ENCODE measurements around the gene ROS1. TPM values are rescaled to one million over a fixed set of nuclear protein-coding genes. Genes with fewer than 3 reads are reported as not detected.

ROS1 gene
- total and polyA plus RNA-seq, 5 experiments from 2014 or later = not detected

DNA sequence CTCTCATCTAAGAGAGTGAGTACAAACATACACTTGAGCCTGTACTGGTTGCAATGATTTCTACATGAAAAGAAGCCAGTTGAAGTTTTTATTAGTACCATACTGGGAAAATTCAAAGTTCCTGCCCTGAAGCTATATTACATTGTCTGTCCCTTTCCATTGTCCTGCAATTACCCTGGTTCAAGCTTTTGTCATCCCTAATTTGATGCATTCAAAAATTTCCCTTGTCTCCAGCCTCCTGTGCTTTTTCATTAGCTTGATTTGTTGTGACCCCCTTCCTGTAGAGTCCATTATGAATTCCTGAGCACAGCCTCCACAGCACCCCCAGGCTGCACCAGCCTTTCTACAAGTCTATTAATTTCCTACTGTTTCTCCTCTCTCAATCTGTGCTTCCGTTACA lies 114.0 kb downstream of the ROS1 start:
- no peak overlapping the region for H3K4me3 Mint-ChIP-seq
- POLR2A ChIA-PET = no interaction called here

DNA sequence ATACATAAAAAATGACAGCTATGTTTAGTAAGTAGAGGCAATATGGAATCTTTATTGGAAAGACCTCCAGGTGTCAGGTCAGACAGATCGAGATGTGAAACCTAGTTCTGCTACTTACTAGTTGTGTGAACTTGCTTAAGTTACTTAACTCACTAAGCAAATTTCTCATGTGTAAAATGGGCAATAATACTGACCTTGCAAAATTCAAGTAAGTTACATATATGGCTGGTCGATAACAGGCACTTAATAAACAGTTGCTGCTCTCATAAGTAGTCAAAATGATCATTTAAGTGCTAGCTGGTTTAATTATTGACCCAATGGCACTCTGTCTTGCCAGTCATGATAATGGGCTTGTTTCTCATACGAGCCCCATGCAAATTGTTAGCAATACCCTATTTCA lies 114.4 kb downstream of the ROS1 start:
- Mint-ChIP-seq H3K27ac (no peak overlapping the region), H3K4me3 (no peak overlapping the region), H3K27me3 (peaks cover 8 to 14% (median 13%) of the 10 kb centered on the region in 5 donors), H3K36me3 (no peaks in the 10 kb centered on the region), H3K9me3 (no peaks in the 10 kb centered on the region), H3K4me1 (no peaks in the 10 kb centered on the region)
- no peak for ATAC-seq
- POLR2A ChIA-PET = no interaction called here
- DNase-seq = no peak

More for the DNA sequence above, 114.0 kb downstream of the ROS1 start:
- no peak overlapping the region for H3K27ac Mint-ChIP-seq
- peaks cover 8 to 14% (median 13%) of the 10 kb centered on the region in 5 donors for H3K27me3 Mint-ChIP-seq
- no peaks in the 10 kb centered on the region for H3K4me1 Mint-ChIP-seq
- H3K36me3 Mint-ChIP-seq = no peaks in the 10 kb centered on the region
- ATAC-seq (no peak), DNase-seq (no peak)
- H3K9me3 Mint-ChIP-seq = no peaks in the 10 kb centered on the region

DNA sequence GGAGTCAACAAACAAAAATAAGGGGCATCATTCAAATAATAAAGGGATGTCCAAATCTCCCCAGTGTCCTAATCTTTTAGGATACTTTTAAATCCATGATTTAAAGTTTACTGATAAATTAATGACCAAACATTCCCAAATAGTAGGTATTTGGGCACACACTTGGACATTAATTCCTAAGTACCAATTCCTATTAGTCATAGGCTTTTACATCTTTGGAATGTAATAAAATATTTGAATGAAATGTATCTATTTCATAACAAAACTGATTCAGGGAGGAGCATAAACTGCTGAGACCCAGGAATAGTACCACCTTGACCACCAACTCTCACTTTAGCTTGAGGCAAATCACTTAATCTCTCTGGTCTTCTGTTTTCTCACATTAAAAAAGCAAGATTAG lies 116.1 kb downstream of the ROS1 start:
- POLR2A ChIA-PET = no interaction called here
- H3K27ac Mint-ChIP-seq = no peak overlapping the region
- H3K9me3 Mint-ChIP-seq = no peaks in the 10 kb centered on the region
- H3K27me3 Mint-ChIP-seq = peaks cover 4 to 18% (median 8%) of the 10 kb centered on the region in 5 donors
- DNase-seq (no peak), ATAC-seq (no peak)
- H3K36me3 Mint-ChIP-seq = no peaks in the 10 kb centered on the region
- no peak overlapping the region for H3K4me3 Mint-ChIP-seq
- H3K4me1 Mint-ChIP-seq = no peaks in the 10 kb centered on the region

DNA sequence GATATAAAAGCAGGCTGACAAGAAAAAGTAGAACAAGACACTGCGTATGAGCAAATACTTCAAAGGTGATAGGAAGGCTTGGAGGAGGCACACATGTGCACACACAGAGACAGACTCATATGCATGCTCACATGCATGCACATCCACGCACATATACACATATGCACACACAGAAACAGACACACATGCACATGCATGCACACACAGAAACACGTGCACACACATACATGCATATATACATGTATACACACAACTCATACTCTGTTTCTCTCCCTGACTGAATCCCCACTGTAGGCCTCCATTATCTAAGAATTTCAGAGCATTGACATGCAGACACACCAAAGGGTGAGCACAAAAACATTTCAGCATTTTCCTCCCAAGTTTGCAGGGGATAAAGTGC lies 116.7 kb downstream of the ROS1 start:
- H3K4me1 Mint-ChIP-seq = no peaks in the 10 kb centered on the region
- H3K27ac Mint-ChIP-seq = no peak overlapping the region
- H3K27me3 Mint-ChIP-seq = peaks cover 4 to 21% (median 8%) of the 10 kb centered on the region in 5 donors
- H3K36me3 Mint-ChIP-seq = no peaks in the 10 kb centered on the region
- ATAC-seq (no peak), DNase-seq (no peak)
- H3K9me3 Mint-ChIP-seq = no peaks in the 10 kb centered on the region
- no peak overlapping the region for H3K4me3 Mint-ChIP-seq
- POLR2A ChIA-PET = no interaction called here

DNA sequence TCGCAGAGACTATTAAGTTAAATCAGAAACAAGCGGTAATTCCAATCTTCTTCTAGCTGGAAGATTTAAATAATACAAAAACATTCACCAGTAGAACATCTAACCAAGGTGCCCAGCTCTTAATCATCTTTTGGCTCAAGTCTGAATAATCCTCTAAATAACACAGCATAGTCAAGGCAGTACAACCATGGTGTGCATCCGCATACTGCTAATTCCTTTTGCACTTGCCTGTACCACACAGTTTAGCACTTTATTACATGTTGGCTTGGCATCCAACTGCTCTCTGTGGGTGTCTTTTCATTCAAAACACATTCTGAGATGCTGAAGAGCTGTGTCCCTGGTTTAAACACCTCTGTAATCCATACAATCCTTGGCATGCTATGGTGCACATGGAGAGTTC lies 118.1 kb downstream of the ROS1 start:
- Mint-ChIP-seq H3K36me3 (no peaks in the 10 kb centered on the region), H3K4me1 (no peaks in the 10 kb centered on the region), H3K4me3 (no peak overlapping the region), H3K9me3 (peaks cover 0 to 5% (median 0%) of the 10 kb centered on the region in 9 donors), H3K27me3 (peaks cover 6 to 26% (median 12%) of the 10 kb centered on the region in 5 donors), H3K27ac (no peak overlapping the region)
- no peak for ATAC-seq
- no peak for DNase-seq
- POLR2A ChIA-PET = no interaction called here

DNA sequence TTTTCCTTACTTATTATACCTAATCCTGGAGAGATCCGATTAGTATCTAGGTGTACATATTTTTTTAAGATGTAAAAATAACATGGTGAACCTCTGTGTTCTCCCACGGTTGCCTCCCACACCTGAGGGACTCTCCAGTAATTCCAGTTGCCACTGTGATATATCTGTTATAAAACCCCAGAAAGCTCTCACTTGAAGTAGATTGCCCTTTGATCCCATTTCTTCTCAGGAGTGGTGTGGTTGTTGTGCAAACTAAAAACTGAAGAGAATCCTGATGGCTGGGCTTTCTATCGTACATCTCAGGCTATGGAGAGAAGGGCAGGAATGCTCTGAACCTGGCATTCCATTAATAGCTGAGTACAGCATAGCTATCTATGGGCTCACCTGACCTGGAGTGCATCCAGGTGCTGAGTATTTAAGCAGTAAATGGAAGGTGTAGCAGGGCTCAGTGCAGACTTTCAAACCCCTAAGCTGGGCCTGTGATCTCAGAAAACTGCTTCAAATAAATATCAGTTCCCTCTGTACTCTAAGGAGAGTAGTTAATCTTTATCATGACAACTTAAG lies 119.4 kb downstream of the ROS1 start:
- no peak for ATAC-seq
- Mint-ChIP-seq H3K27ac (no peak overlapping the region), H3K4me1 (no peaks in the 10 kb centered on the region), H3K36me3 (no peaks in the 10 kb centered on the region), H3K4me3 (no peak overlapping the region), H3K27me3 (peaks cover 2 to 19% (median 7%) of the 10 kb centered on the region in 5 donors), H3K9me3 (peaks cover 0 to 5% (median 0%) of the 10 kb centered on the region in 9 donors)
- no peak for DNase-seq
- POLR2A ChIA-PET = no interaction called here

DNA sequence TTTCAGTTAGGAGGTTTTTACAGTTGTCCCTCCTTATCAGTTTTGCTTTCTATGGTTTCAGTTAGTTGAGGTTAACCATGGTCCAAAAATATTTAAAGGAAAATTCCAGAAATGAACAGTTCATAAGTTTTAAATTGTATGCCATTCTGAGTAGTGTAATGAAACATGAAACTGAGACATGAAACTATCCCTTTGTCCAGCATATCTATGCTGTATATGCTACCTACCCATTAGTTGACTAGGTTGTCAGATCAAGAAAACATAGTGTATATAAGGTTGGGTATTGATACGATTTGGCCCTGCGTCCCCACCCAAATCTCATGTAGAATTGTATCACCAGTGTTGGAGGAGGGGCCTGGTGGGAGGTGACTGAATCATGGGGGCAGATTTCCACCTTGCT lies 121.3 kb downstream of the ROS1 start:
- Mint-ChIP-seq H3K27me3 (peaks cover 0 to 19% (median 7%) of the 10 kb centered on the region in 5 donors), H3K27ac (no peak overlapping the region), H3K4me3 (no peak overlapping the region), H3K36me3 (no peaks in the 10 kb centered on the region), H3K9me3 (peaks cover 0 to 5% (median 0%) of the 10 kb centered on the region in 9 donors), H3K4me1 (no peaks in the 10 kb centered on the region)
- POLR2A ChIA-PET = no interaction called here
- no peak for ATAC-seq
- no peak for DNase-seq

DNA sequence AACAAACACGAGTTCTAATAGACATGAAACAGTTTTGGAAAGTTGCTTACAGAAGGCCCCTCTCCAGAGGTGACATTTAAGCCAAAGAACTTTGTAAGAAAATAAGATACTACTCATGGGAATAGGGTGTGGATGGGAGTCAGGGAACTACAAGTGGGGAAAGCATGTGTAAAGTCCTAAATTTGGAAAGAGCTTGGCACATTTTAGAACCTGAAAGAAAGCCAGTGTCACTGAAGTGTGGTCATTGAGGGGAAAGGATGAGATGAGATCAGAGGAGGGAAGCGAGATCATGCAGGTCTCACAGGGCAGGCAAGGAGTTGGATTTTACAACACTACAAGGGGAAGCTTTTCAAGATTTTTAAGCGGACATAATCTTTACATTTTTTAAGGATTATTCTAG lies 122.4 kb downstream of the ROS1 start:
- peaks cover 0 to 5% (median 0%) of the 10 kb centered on the region in 9 donors for H3K9me3 Mint-ChIP-seq
- no peak overlapping the region for H3K4me3 Mint-ChIP-seq
- no peak for ATAC-seq
- H3K4me1 Mint-ChIP-seq = no peaks in the 10 kb centered on the region
- peaks cover 0 to 19% (median 5%) of the 10 kb centered on the region in 5 donors for H3K27me3 Mint-ChIP-seq
- no peak overlapping the region for H3K27ac Mint-ChIP-seq
- no peaks in the 10 kb centered on the region for H3K36me3 Mint-ChIP-seq
- POLR2A ChIA-PET = no interaction called here
- DNase-seq = no peak

DNA sequence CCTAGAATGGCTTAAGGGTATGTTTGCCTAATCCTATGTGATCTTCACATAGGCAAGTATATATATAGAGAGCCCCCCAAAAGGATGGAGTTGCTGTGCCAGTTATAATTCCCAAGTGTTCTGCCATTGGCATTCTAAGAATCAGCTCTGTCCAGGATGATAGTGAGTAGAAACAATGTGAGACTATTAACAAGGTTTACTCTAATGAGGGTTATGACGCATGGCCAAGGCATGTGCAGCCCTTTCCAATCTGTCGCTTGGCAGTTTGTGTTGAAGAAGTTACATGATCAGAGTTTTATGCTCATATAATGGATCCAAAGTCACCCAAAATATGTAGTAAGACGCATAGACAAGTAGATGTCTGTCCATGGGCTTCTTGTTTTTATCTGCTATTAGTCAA lies 126.8 kb downstream of the ROS1 start:
- H3K4me3 Mint-ChIP-seq = no peak overlapping the region
- no peaks in the 10 kb centered on the region for H3K4me1 Mint-ChIP-seq
- DNase-seq (no peak), ATAC-seq (no peak)
- peaks cover 2 to 29% (median 12%) of the 10 kb centered on the region in 5 donors for H3K27me3 Mint-ChIP-seq
- no peaks in the 10 kb centered on the region for H3K36me3 Mint-ChIP-seq
- H3K9me3 Mint-ChIP-seq = peaks cover 0 to 5% (median 0%) of the 10 kb centered on the region in 9 donors
- no peak overlapping the region for H3K27ac Mint-ChIP-seq
- POLR2A ChIA-PET = no interaction called here

DNA sequence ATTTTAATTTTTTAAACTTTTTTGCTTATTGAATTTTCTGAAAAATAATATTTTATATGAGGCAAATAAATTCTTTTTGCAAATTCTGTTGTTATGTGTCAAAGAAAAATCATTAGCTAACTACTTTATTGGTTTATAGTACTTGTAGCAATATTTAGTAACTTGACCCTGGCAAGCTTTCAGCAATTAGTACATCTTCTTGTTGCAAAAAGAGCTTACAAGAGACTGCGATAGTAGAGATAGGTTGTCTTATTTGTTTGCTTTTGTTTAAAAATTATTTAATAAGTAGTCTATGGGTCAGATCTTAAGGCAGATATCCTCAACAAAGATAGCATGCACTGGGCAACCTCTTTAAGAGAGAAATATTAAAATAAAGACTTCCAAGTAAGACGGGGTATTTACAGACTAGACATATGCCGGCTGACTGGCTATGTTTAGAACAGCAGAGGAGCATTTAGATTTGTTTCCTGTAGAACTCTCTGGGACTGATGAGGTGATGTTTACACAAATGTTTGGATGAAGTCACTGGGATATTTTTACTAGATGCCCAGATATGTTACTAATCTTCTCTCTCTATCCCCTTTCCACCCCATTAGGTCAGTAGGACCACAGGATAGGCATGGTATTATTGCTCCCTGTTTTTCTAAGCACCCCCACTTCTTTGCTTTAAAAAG lies 135.4 kb downstream of the ROS1 start:
- peaks cover 0 to 10% (median 0%) of the 10 kb centered on the region in 3 donors for H3K36me3 Mint-ChIP-seq
- H3K27me3 Mint-ChIP-seq = peaks cover 11 to 25% (median 19%) of the 10 kb centered on the region in 5 donors
- no peaks in the 10 kb centered on the region for H3K4me1 Mint-ChIP-seq
- DNase-seq = no peak
- no peak overlapping the region for H3K4me3 Mint-ChIP-seq
- peaks cover 0 to 10% (median 0%) of the 10 kb centered on the region in 9 donors for H3K9me3 Mint-ChIP-seq
- POLR2A ChIA-PET = no interaction called here
- no peak overlapping the region for H3K27ac Mint-ChIP-seq
- ATAC-seq = no peak

DNA sequence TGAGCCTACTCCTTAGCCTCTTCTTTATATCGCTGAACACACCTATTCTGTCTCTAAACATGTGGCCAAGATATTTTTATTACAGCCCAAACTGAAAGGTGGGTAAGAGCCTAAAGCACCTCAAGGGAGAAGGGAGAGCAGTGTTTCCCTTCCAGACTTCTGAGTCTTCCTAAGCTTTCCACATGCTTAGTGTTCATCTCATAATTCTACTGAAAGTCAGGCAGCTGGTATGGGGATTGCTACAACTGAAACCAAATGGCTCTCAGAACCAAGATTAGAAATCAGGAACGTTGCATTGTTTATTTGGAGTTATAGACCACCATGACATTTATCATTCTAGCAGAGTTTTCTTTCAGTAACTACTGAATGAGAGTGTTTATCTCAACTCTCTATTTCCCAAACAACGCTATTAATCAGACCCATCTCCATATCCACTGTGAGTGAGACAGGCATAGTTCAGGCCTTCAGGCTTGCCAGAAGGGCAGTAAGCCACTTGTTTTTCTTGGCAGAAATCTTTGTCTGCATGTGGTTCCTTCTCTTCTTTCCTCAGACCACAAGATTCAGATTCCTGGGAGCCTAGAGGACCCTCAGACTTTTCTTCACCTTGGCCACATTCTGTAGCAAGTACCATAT lies 137.5 kb downstream of the ROS1 start:
- no peak overlapping the region for H3K4me3 Mint-ChIP-seq
- H3K9me3 Mint-ChIP-seq = peaks cover 0 to 10% (median 0%) of the 10 kb centered on the region in 9 donors
- DNase-seq (no peak), ATAC-seq (no peak)
- H3K27ac Mint-ChIP-seq = no peak overlapping the region
- peaks cover 0 to 10% (median 0%) of the 10 kb centered on the region in 3 donors for H3K36me3 Mint-ChIP-seq
- no peaks in the 10 kb centered on the region for H3K4me1 Mint-ChIP-seq
- POLR2A ChIA-PET = no interaction called here
- H3K27me3 Mint-ChIP-seq = peaks cover 10 to 14% (median 12%) of the 10 kb centered on the region in 5 donors

DNA sequence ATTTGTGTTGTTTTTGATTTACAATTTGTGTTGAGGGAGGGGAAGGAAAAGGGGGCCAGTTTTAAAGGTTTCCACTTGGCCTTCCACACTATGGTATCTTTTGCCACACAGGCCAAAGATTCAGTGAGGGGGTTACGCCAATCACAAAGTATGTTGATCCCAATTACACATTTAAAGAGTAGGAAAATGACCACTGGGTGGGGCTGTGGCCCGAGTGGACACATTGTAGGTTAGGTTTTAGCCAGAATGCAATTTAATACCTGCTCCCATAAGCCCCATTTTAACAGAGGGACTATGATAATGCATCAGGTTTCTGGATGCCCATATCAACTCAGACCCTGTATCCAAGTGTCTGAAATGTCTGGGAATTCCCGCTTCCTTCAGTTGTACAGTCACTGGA lies 144.8 kb downstream of the ROS1 start:
- no peak overlapping the region for H3K27ac Mint-ChIP-seq
- H3K4me1 Mint-ChIP-seq = no peaks in the 10 kb centered on the region
- POLR2A ChIA-PET = no interaction called here
- no peaks in the 10 kb centered on the region for H3K36me3 Mint-ChIP-seq
- H3K4me3 Mint-ChIP-seq = no peak overlapping the region
- DNase-seq = no peak
- H3K9me3 Mint-ChIP-seq = peaks cover 0 to 1% (median 0%) of the 10 kb centered on the region in 9 donors
- no peak for ATAC-seq
- peaks cover 8 to 47% (median 12%) of the 10 kb centered on the region in 5 donors for H3K27me3 Mint-ChIP-seq

DNA sequence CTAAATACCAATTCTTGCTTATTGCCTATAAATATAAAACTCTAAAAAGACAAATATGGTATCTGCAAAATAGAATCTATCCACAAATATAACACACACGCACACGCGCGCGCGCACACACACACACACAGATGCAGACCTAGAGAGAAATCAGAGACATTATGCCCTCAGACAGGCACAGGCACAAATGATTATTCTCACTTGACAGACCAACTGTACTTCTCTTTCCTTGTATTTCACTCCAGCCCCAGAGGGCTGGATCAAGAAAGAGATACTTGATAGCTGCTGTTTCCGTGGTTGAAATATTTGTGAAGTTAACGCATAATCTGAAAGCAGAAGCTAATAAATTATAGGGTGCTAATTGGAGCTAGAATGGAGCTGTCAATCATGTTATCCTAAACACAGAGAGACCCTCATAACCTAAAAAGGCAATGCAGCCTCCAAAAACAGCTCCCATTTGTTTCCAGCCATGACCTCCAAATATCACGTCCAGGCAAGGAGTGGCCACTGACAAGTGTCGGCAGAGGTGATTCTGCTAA lies 148.9 kb downstream of the ROS1 start:
- POLR2A ChIA-PET = no interaction called here
- Mint-ChIP-seq H3K36me3 (no peaks in the 10 kb centered on the region), H3K4me3 (no peak overlapping the region), H3K27me3 (peaks cover 35 to 74% (median 41%) of the 10 kb centered on the region in 5 donors), H3K9me3 (no peaks in the 10 kb centered on the region), H3K4me1 (peaks cover 0 to 4% (median 0%) of the 10 kb centered on the region in 4 donors), H3K27ac (no peak overlapping the region)
- no peak for ATAC-seq
- no peak for DNase-seq
